WTC11 (cell line): ENCODE measurements around the gene CHERP.

ENCODE experiments used
- CTCF ChIP-seq: fragments of 200-600 bp; IDR thresholded peaks from 2 replicates; pipeline ENCODE4 v1.8.0; 2022; ENCODE audit warnings: antibody characterized with exemption
- FOXK1 ChIP-seq: sonication (generic); formaldehyde crosslinking; IDR thresholded peaks from 2 replicates; pipeline ENCODE4 v1.8.0; 2022; ENCODE audit warnings: mild to moderate bottlenecking, moderate library complexity, missing genetic modification reagents
- MAX ChIP-seq: sonication (generic); formaldehyde crosslinking; IDR thresholded peaks from 2 replicates; pipeline ENCODE4 v1.8.0; 2022; ENCODE audit warnings: mild to moderate bottlenecking, missing genetic modification reagents
- RELA ChIP-seq: sonication (generic); formaldehyde crosslinking; IDR thresholded peaks from 2 replicates; pipeline ENCODE4 v1.8.1; 2022; ENCODE audit warnings: missing genetic modification reagents, mild to moderate bottlenecking, borderline replicate concordance
- TCF7 ChIP-seq: sonication (generic); formaldehyde crosslinking; IDR thresholded peaks from 2 replicates; pipeline ENCODE4 v1.8.0; 2022; ENCODE audit warnings: mild to moderate bottlenecking, low read depth, missing genetic modification reagents, moderate library complexity
- ZNF121 ChIP-seq: sonication (generic); formaldehyde crosslinking; IDR thresholded peaks from 2 replicates; pipeline ENCODE4 v1.8.0; 2023; ENCODE audit warnings: missing genetic modification reagents
- ZSCAN18 ChIP-seq: fragments of 250-450 bp; sonication (Bioruptor Pico); IDR thresholded peaks from 2 replicates; pipeline ENCODE4 v2.1.2; 2022; ENCODE audit warnings: mild to moderate bottlenecking, moderate library complexity

GRCh38 chr19:16589917-16590316 lies 47.7 kb upstream of the CHERP start:
- TF ChIP-seq ZNF121 (CRISPR knock-in tag) (no peak), MAX (CRISPR knock-in tag) (no peak), CTCF (no peak), FOXK1 (CRISPR knock-in tag) (no peak), TCF7 (CRISPR knock-in tag) (no peak), RELA (CRISPR knock-in tag) (no peak), ZSCAN18 (CRISPR knock-in tag) (no peak)
